GM12875 (cell line): Measurements from ENCODE around the gene MRGPRF.

Experiments used
- H3K4me3 ChIP-seq: one replicate; pipeline ENCODE4 v1.5.1; 2011; ENCODE audit warnings: low read depth, low read length, control low read depth
- TF ChIP-seq, protein P1 (sequence below): IDR thresholded peaks from 2 replicates; pipeline ENCODE4 v1.5.1; 2011; ENCODE audit warnings: low read depth, mild to moderate bottlenecking, control low read depth, inconsistent platforms, low read length, moderate library complexity, borderline replicate concordance; ENCODE audit not compliant: insufficient read depth

The MRGPRF gene

DNA sequence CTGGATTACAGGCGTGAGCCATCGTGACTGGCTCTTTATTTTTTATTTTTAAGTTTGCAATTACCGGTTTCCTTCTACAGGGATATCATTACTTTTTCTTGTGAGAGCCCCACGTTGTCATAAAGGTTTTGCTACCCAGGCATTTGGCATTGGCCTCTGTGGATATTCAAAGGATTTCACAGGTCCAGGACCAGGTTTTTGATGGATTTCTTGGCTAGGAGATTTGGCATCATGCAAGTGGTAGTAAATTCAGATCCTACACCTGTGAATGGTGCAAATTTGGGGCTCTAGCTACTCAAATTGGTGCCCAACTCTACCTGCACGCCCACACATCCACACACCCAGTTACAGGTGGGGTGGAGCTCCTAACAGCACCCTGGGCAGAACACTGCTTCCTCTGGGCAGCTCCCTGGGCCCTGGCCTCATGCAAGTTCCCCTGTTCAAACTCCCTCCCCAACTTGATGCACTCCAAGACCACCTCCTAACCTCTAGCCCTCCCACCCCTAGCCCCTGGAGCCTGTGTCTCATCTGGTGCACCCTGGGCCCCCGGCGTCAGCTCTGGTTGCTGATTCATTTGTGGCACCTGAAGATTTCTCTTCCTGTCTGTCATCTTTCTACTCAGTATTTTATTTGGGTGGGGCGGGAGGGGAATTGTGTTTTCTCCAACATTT is 23.0 kb downstream of the MRGPRF start:
- TF ChIP-seq, protein P1, sequence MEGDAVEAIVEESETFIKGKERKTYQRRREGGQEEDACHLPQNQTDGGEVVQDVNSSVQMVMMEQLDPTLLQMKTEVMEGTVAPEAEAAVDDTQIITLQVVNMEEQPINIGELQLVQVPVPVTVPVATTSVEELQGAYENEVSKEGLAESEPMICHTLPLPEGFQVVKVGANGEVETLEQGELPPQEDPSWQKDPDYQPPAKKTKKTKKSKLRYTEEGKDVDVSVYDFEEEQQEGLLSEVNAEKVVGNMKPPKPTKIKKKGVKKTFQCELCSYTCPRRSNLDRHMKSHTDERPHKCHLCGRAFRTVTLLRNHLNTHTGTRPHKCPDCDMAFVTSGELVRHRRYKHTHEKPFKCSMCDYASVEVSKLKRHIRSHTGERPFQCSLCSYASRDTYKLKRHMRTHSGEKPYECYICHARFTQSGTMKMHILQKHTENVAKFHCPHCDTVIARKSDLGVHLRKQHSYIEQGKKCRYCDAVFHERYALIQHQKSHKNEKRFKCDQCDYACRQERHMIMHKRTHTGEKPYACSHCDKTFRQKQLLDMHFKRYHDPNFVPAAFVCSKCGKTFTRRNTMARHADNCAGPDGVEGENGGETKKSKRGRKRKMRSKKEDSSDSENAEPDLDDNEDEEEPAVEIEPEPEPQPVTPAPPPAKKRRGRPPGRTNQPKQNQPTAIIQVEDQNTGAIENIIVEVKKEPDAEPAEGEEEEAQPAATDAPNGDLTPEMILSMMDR, result no peak

DNA sequence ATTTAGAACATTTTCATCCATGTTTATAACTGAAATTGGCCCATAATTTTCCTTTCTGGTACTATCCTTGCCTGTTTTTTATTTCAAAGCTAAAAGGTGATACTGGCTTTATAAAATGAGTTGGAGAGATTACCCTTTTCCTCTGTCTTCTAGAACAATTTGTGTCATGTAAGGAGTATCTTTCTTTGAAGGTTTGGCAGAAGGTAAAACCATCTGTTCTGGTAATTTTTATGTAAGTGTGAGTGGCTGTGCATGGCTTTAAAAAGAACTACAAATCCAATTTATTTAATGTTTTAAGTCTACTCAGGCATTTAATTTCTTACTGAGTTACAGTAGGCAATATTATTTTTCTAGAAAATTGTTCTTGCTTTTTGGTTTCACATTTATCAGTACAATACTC is 24.6 kb downstream of the MRGPRF start:
- TF ChIP-seq, protein P1, result no peak
- H3K4me3 ChIP-seq, result no peak overlapping the region

More for the DNA sequence above, 23.0 kb downstream of the MRGPRF start:
- H3K4me3 ChIP-seq, result no peak overlapping the region

DNA sequence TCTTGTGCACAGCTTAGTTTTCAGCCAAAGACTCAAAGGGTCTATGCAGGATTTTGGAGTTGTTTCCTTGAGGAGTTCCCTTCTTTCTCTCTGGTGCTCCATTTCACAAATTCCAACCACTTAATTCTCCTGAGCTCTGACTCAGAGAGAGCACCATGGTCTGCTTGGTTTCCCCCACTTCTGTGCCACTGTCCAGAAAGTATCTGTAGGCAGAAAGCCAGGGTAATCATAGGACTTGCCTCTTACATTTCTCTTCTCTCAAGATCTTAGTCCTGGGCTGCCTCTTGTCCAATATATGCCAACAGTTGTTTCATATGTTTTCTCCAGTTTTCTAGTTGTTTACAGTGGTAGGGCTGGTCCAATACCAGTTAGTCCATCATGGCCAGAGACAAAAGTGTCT is 25.8 kb downstream of the MRGPRF start:
- TF ChIP-seq, protein P1, result no peak
- H3K4me3 ChIP-seq, result no peak overlapping the region

DNA sequence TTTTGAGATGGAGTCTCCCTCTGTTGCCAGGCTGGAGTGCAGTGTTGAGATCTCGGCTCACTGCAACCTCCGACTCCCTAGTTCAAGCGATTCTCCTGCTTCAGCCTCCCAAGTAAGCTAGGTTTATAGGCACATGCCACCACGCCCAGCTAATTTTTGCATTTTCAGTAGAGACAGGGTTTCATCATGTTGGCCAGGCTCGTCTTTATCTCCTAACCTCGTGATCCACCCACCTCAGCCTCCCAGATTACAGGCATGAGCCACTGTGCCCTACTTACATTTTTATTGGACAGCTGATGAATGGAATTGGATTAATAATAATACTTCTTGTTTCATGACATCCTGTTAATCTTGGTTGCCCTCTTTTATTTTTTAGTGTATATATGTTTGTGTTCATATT is 29.2 kb downstream of the MRGPRF start:
- TF ChIP-seq, protein P1, result no peak

DNA sequence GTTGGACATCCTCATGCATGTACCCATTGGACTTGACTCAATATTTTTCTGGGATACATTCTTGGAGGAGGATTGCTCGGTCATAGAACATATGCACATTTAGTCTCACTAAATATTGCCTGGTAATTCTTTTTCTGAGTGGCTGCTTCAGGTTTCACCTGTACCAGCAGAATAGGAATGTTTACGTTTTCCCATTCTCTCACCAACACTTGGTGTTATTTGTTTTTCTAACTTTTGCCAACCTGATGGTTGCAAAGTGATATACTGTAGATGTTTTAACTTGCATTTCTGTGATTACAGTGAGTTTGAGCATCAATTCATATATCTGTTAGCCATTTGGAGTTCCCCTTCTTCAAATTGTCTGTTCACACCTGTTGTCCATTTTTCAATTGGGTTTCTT is 30.9 kb downstream of the MRGPRF start:
- TF ChIP-seq, protein P1, result no peak
- H3K4me3 ChIP-seq, result no peak overlapping the region

More for the DNA sequence above, 29.2 kb downstream of the MRGPRF start:
- H3K4me3 ChIP-seq, result no peak overlapping the region

DNA sequence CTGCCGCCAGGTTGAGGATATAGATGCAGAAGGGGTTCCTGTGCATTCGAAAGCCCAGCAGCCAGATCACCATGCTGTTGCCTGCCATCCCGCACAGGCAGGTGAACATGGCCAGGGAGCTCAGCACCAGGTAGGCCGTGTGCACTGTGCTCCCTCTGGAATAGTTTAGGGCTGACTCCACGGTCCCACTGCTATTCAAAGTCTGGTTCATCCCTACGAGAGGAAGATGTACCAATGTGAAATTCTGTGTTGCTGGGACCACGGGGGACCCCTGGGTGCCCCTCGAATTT is 32.3 kb downstream of the MRGPRF start, which contains the start of gene MRGPRD:
Gene MRGPRD, minus strand, starts transcription at position 211 of the 290 bp plus-strand sequence. Its CDS starts 0 bp downstream, at position 211.
- TF ChIP-seq, protein P1, result no peak
- H3K4me3 ChIP-seq, result no peak within 1 kb of the TSS
